C4-2B (cell line): ENCODE measurements around the gene COBL.

Experiments
- H3K27ac ChIP-seq: fragments of 450-650 bp; 2 replicates; pipeline ENCODE4 v1.5.1; 2017
- CTCF ChIP-seq: fragments of 450-650 bp; conservative IDR thresholded peaks from 2 replicates; pipeline ENCODE4 v1.5.1; 2017; ENCODE audit warnings: mild to moderate bottlenecking
- ZFX ChIP-seq: fragments of 450-650 bp; IDR thresholded peaks from 2 replicates; pipeline ENCODE4 v1.6.1; 2017

COBL gene

GRCh38 chr7:51301806-51302205 lies 14.8 kb downstream of the COBL start:
- TF ChIP-seq CTCF = no peak
- no peak for TF ChIP-seq ZFX
- no peak overlapping the region for H3K27ac ChIP-seq

GRCh38 chr7:51300762-51301674 lies 15.6 kb downstream of the COBL start:
- no peak for TF ChIP-seq CTCF
- no peak overlapping the region for H3K27ac ChIP-seq

- TF ChIP-seq CTCF (no peak), ZFX (no peak)
- H3K27ac ChIP-seq = no peak overlapping the region
These were observed 17.0 kb downstream of the COBL start for GRCh38 chr7:51299391-51300133.

- TF ChIP-seq ZFX (no peak), CTCF (no peak)
- no peak overlapping the region for H3K27ac ChIP-seq
These were observed 17.7 kb downstream of the COBL start for GRCh38 chr7:51298912-51299311.

DNA sequence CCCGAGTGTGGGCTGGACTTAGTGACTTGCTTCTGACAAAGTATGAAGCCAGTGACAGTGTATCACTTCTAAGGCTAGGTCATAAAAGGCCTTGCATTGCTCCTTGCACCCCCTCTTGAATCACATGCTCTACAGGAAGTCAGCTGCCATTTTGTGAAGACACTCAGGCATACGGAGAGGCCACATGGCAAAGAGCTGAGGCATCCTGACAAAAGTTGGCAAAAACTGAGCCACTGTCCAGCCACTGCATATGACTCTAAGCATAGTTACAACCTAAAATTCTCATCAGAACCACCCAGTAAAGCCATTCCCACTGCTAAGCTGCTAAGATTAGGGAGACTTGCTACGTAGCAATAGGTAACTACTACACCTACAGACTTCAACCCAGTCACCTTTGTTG lies 18.6 kb downstream of the COBL start:
- no peak overlapping the region for H3K27ac ChIP-seq
- TF ChIP-seq ZFX (no peak), CTCF (no peak)

GRCh38 chr7:51295440-51296245 lies 21.0 kb downstream of the COBL start:
- peak overlapping the region; percentile 66 for H3K27ac ChIP-seq
- no peak for TF ChIP-seq CTCF
- 0 out of 2 replicates have a peak, but pooled peaks have one; percentile 8 for TF ChIP-seq ZFX
